Measurements from ENCODE around the gene ETF1.

ETF1 gene

DNA sequence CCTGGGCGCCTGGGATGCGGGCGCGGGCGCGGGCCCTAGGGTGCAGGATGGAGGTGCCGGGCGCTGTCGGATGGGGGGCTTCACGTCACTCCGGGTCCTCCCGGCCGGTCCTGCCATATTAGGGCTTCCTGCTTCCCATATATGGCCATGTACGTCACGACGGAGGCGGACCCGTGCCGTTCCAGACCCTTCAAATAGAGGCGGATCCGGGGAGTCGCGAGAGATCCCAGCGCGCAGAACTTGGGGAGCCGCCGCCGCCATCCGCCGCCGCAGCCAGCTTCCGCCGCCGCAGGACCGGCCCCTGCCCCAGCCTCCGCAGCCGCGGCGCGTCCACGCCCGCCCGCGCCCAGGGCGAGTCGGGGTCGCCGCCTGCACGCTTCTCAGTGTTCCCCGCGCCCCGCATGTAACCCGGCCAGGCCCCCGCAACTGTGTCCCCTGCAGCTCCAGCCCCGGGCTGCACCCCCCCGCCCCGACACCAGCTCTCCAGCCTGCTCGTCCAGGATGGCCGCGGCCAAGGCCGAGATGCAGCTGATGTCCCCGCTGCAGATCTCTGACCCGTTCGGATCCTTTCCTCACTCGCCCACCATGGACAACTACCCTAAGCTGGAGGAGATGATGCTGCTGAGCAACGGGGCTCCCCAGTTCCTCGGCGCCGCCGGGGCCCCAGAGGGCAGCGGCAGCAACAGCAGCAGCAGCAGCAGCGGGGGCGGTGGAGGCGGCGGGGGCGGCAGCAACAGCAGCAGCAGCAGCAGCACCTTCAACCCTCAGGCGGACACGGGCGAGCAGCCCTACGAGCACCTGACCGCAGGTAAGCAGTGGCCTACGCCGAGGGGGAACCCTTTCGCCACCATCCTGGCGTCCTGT lies 77.5 kb downstream of the ETF1 start, which contains the start of gene EGR1:
TSS of gene EGR1 (plus strand) at position 219 of the 864 bp plus-strand sequence. CDS start at position 502, 283 bp downstream.
- DNase-seq (ENCODE audit: extremely low read depth, low read depth): peak; percentile 90
- TF ChIP-seq, protein P1, sequence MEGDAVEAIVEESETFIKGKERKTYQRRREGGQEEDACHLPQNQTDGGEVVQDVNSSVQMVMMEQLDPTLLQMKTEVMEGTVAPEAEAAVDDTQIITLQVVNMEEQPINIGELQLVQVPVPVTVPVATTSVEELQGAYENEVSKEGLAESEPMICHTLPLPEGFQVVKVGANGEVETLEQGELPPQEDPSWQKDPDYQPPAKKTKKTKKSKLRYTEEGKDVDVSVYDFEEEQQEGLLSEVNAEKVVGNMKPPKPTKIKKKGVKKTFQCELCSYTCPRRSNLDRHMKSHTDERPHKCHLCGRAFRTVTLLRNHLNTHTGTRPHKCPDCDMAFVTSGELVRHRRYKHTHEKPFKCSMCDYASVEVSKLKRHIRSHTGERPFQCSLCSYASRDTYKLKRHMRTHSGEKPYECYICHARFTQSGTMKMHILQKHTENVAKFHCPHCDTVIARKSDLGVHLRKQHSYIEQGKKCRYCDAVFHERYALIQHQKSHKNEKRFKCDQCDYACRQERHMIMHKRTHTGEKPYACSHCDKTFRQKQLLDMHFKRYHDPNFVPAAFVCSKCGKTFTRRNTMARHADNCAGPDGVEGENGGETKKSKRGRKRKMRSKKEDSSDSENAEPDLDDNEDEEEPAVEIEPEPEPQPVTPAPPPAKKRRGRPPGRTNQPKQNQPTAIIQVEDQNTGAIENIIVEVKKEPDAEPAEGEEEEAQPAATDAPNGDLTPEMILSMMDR (IDR thresholded peaks at IDR 0.05; ENCODE audit: low read depth, low read length): no peak

DNA sequence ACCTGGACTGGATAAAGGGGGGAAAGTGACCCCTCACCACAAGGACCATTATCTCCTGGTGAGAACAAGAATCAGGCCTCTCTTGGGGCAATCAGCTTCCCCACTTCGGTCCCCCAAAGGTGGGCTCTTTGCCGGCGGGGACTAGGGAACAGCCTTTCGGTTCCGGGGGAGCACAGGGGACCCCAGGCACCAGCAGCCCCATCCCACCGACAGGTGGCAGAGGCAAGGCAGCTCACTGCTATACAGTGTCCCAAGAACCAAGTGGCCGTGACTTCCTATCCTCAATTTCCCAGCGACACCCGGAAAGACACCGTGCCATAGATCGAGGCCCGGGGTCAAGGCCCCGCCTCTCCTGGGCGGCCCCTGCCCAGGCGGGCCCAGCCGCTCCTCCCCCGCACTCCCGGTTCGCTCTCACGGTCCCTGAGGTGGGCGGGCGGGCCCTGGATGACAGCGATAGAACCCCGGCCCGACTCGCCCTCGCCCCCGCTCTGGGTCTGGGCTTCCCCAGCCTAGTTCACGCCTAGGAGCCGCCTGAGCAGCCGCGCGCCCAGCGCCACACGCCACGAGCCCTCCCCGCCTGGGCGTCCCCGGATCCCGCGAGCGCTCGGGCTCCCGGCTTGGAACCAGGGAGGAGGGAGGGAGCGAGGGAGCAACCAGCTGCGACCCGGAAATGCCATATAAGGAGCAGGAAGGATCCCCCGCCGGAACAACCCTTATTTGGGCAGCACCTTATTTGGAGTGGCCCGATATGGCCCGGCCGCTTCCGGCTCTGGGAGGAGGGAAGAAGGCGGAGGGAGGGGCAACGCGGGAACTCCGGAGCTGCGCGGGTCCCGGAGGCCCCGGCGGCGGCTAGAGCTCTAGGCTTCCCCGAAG lies 78.4 kb downstream of the ETF1 start:
- TF ChIP-seq, protein P1 (IDR thresholded peaks at IDR 0.05; ENCODE audit: low read depth, low read length): no peak
- DNase-seq (ENCODE audit: extremely low read depth, low read depth): peak; percentile 98

DNA sequence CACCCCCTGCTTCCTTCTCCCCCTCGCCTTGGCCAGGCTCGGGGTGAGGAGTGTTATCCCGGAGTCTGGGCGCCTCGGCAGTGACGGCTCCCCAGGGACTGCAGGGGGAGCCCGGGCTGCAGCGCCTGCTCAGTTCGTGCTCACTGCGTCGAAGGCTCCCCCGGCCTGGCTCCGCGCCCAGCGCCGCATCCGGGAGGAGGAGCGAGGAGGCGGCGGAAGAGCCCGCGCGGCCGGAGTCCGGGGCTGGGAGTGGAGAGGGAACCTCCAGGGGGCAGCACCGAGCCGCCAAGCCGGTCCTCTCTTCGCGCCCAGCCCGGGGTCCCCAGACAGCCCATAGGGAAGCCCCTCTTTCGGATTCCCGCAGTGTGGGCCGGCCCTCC lies 79.0 kb downstream of the ETF1 start:
- TF ChIP-seq, protein P1 (IDR thresholded peaks at IDR 0.05; ENCODE audit: low read depth, low read length): peak; percentile 67
- peak; percentile 90 for DNase-seq (ENCODE audit: extremely low read depth, low read depth)

DNA sequence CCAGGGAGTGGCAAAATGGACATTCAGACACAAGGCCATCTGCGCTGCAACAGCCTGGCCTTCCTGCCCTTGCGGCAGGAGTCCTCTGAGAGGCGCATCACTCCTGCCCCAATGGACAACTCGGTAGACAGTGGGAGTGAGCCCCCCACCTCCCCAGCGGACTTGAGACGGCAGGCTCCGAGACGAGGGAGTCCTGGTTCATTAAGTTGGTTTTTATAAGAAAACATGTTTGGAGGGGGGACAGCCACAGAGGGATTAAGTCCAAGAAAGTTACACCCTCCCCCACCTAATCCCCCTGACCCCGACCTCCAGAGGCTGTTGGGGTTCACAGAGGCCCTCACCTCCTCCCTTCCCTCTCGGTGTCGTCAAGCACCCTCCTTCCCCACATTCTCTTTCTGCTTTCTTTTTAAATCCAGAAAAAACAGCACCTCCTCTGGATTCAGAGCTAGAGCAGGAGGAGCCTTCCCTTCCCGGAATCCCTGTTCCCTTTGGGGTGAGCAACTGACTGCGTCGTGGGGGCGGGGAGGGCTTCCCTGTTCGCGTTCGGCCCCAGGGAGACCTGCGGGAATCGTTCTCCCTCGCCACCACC lies 79.5 kb downstream of the ETF1 start:
- TF ChIP-seq, protein P1 (IDR thresholded peaks at IDR 0.05; ENCODE audit: low read depth, low read length): peak; percentile 21
- no peak for DNase-seq (ENCODE audit: extremely low read depth, low read depth)

DNA sequence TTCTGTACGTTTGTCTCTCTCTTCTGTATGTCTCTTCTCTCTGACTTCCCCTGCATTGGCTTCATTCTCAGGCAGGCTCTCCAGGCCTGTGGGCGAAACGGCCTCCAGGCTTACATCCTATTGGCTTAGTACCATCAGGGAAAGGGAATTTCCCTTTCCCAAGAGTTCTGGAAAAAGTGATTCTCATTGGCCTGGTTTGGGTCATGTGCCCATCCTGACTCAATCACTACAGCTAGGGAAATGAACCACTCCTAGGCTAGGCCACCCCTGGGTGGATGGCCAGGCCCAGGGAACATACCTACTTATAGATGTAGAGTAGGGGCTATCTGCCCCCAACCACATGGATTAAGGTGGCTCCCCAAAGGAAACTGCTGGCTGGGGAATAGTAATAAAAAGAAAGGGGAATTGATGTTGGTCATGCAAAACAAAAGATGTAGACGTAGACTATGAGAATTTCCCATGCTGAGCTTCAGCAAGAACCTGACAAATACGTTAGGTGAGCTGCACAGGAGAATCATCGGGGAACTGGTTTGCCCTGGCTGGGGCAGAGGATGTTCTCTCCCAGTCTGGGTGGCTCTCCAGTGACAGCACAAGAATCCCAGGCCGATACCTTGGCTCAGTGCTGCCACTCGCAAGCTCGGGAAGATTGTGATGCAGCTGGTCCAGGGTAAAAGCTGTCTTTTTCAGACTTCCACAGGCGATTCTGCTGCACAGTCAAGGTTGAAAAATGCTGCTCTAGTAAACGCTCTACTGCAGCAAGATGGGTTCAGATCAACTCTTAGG lies 81.5 kb downstream of the ETF1 start:
- TF ChIP-seq, protein P1 (IDR thresholded peaks at IDR 0.05; ENCODE audit: low read depth, low read length): no peak
- peak; percentile 43 for DNase-seq (ENCODE audit: extremely low read depth, low read depth)

DNA sequence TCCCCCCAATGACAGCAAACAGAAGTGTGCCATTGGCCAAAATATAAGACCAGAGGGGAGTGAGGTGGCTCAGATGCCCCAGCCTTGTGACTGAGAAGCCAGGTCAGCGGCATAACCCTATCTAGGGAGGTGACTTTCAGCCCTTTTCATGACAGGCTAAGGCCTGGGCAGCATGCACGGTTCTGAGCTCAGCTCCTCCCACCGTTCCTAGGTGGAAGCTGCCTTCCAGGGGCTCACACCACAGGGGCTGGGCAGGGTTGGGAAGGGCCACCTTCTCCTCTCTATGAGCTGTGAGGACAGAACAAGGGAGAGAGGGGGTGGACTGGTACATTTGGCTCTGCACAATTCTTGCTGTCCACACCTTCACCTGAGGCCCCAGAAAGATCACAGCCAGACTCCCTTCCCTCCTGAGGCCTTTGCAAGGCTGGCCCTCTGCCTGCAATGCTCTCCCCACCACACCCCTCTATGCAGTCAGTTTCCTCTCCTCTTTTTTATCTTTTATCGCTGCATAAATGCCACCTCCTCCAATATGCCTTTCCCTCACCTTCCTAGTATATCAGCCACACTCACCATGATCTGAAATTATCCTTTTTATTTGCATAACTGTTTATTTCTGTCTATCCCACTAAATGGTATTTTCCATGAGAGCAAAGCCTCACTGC lies 82.9 kb downstream of the ETF1 start:
- no peak for DNase-seq (ENCODE audit: extremely low read depth, low read depth)
- TF ChIP-seq, protein P1 (IDR thresholded peaks at IDR 0.05; ENCODE audit: low read depth, low read length): no peak
